ENCODE results near the gene CLEC9A.

DNA sequence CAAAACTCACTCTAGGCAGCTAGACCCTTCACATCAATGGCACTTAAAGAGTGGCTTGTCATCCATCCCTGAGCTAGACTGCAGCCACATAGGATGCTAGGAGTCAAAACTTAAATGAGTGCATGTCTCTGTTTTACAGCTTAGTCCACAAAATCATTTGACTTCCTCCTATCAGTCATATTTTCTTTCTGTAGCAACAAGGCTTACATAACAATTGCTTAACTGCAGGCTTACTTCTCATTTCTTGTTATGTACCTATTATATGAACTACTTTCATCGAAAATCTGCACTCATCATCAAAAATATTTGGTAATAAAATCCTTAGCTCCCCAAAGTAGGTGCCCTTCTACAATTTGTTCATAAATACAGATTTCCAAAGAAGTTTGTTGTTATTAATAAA lies 38.2 kb downstream of the CLEC9A start:
- TF ChIP-seq, protein P1, sequence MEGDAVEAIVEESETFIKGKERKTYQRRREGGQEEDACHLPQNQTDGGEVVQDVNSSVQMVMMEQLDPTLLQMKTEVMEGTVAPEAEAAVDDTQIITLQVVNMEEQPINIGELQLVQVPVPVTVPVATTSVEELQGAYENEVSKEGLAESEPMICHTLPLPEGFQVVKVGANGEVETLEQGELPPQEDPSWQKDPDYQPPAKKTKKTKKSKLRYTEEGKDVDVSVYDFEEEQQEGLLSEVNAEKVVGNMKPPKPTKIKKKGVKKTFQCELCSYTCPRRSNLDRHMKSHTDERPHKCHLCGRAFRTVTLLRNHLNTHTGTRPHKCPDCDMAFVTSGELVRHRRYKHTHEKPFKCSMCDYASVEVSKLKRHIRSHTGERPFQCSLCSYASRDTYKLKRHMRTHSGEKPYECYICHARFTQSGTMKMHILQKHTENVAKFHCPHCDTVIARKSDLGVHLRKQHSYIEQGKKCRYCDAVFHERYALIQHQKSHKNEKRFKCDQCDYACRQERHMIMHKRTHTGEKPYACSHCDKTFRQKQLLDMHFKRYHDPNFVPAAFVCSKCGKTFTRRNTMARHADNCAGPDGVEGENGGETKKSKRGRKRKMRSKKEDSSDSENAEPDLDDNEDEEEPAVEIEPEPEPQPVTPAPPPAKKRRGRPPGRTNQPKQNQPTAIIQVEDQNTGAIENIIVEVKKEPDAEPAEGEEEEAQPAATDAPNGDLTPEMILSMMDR (IDR thresholded peaks at IDR 0.05): no peak
- TF ChIP-seq POLR2A (IDR thresholded peaks at IDR 0.05): no peak
